HepG2 (cell line): Measurements from ENCODE around the gene TUBGCP6.
A peak's percentile ranks its signal among the peaks of the same experiment; 100 is the strongest.

ENCODE experiments used
- CREB1 ChIP-seq, 2 experiments: fragments of 450-650 bp in 1 of 2; IDR thresholded peaks; 2 replicates each; pipeline ENCODE4 v1.6.1; 2016 to 2017; ENCODE audit warnings: control low read depth in 1 of 2, mild to moderate bottlenecking in 1 of 2, missing compliant biosample characterization in 1 of 2, missing genetic modification characterization in 1 of 2
- CTCF ChIP-seq: sonication (generic); formaldehyde crosslinking; IDR thresholded peaks from 2 replicates; pipeline ENCODE4 v1.5.0; 2020; ENCODE audit warnings: mild to moderate bottlenecking, missing genetic modification reagents, moderate library complexity
- HDAC6 ChIP-seq: fragments of 200-600 bp; sonication (generic); IDR thresholded peaks from 2 replicates; pipeline ENCODE4 v1.7.0; 2017; ENCODE audit warnings: mild to moderate bottlenecking, antibody characterized with exemption, low read length, low read depth
- NBN ChIP-seq: fragments of 450-650 bp; conservative IDR thresholded peaks from 2 replicates; pipeline ENCODE4 v1.6.1; 2017
- NR3C1 ChIP-seq: sonication (generic); formaldehyde crosslinking; IDR thresholded peaks from 2 replicates; pipeline ENCODE4 v1.4.0; 2020; ENCODE audit warnings: missing genetic modification reagents
- PATZ1 ChIP-seq: sonication (generic); formaldehyde crosslinking; IDR thresholded peaks from 2 replicates; pipeline ENCODE4 v1.4.0; 2020; ENCODE audit warnings: missing genetic modification reagents
- RAD21 ChIP-seq: fragments of 450-650 bp; formaldehyde crosslinking; IDR thresholded peaks from 2 replicates; pipeline ENCODE4 v1.5.0; 2020; ENCODE audit warnings: mild to moderate bottlenecking
- REST ChIP-seq, 2 experiments: IDR thresholded peaks; 2 replicates each; pipeline ENCODE4 v1.6.1; 2011 to 2012; ENCODE audit warnings: low read length in 2 of 2, borderline replicate concordance in 1 of 2, low read depth in 1 of 2, mild to moderate bottlenecking in 1 of 2, moderate library complexity in 1 of 2
- TBL1XR1 ChIP-seq: fragments of 150-350 bp; IDR thresholded peaks from 2 replicates; pipeline ENCODE4 v1.6.1; 2014; ENCODE audit warnings: borderline replicate concordance, low read length; ENCODE audit not compliant: partially characterized antibody
- TRIM24 ChIP-seq: sonication (generic); formaldehyde crosslinking; IDR thresholded peaks from 2 replicates; pipeline ENCODE4 v1.8.0; 2022; ENCODE audit warnings: mild to moderate bottlenecking, missing genetic modification reagents

GRCh38 chr22:50293441-50294318 lies 48.9 kb upstream of the TUBGCP6 start:
- TF ChIP-seq NBN (no peak), CTCF (CRISPR knock-in tag) (peak; percentile 54), REST (IDR thresholded peaks at IDR 0.05; ENCODE audit: borderline replicate concordance in 1 of 2, low read depth in 1 of 2, low read length in 2 of 2) (peak in 1 of 2 experiments; percentile 30; a peak in 1 of 4 replicates), RAD21 (peak; percentile 62), PATZ1 (CRISPR knock-in tag) (peak; percentile 93), TBL1XR1 (no peak), NR3C1 (CRISPR knock-in tag) (no peak), TRIM24 (CRISPR knock-in tag) (no peak), CREB1 (IDR thresholded peaks at IDR 0.05) (no peak), CREB1 (CRISPR knock-in tag; IDR thresholded peaks at IDR 0.05) (no peak), HDAC6 (no peak)
